T follicular helper cell (primary cell): Measurements from ENCODE around the gene WDR1.
"Not testable (repeated sequence)": the region's sequence is repeated elsewhere in the genome, so short reads cannot be mapped to it uniquely, and the experiment has no call there.

ENCODE experiments used
- DNase-seq: peaks from one replicate; pipeline ENCODE4 v3.0.0-alpha.2; 2020; ENCODE audit warnings: low read depth

Gene WDR1

GRCh38 chr4:10131202-10131601 lies 14.6 kb upstream of the WDR1 start:
- no peak for DNase-seq

GRCh38 chr4:10130178-10130888 lies 13.7 kb upstream of the WDR1 start:
- DNase-seq = no peak

DNA sequence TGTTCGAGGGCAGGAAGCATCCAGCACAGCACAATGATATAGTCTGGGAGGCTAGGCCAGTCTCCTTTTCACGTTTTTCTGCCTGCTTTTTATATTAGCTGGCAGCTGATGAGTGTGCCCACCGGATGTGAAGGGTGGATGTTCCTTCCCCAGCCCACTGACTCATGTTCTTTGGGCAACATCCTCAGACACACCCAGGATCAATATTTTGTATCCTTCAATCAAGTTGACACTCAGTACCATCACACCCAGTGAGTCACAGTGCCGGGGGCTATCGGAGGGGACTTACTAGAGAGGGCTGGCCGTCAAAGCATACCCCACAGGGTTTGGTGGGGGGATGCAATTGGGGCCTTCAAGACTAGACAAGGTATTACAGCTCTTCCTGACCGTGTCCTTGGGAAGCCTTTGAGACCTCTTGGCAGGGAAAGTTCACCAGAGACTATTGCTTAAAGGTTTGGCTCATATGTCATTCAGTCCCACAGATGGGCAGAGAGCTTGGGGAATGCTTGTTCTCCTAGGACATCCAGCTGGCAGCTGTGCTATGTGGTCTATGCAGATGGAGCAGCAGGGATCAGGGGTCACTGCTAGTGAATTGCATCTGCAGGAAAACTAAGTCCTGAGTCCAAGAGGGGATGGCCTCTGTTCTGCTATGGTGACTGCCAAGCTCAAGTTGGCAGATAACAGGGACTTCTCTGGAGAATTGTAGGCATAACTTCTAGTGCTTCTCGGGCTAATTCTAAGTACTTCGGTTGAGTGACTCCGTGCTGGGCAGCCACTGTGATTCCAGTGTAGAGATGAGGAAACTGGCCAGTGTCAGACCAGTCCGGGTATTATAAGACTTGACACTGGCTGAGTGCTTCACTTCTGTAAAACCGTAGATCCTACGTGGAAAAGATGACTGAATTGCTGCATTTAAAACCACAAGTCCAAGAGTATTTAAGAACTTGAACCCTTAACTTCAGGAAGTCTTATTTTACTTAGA lies 12.9 kb upstream of the WDR1 start:
- DNase-seq = no peak

DNA sequence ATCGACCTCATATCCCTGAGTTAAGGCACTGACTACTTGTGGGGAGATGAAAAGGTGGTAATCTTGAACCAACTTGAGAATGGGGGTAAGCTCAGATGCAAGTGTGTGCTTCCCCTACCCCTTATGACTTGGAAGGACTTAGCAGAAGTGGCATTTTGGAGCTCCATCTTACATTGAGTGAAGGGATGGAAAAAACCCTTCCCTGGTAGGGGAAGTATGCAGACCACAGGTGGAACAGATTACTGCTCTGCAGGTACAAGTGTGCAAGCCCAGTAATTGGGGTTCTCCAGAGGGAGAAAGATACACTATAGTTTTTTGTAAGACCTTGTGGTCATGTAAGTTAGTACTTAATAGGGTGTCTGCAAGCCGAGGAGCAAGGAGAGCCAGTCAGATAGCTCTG lies 12.2 kb upstream of the WDR1 start:
- DNase-seq = no peak

GRCh38 chr4:10127531-10127930 lies 10.9 kb upstream of the WDR1 start:
- not testable (repeated sequence) for DNase-seq

GRCh38 chr4:10124167-10124930 lies 7.8 kb upstream of the WDR1 start:
- no peak for DNase-seq

DNA sequence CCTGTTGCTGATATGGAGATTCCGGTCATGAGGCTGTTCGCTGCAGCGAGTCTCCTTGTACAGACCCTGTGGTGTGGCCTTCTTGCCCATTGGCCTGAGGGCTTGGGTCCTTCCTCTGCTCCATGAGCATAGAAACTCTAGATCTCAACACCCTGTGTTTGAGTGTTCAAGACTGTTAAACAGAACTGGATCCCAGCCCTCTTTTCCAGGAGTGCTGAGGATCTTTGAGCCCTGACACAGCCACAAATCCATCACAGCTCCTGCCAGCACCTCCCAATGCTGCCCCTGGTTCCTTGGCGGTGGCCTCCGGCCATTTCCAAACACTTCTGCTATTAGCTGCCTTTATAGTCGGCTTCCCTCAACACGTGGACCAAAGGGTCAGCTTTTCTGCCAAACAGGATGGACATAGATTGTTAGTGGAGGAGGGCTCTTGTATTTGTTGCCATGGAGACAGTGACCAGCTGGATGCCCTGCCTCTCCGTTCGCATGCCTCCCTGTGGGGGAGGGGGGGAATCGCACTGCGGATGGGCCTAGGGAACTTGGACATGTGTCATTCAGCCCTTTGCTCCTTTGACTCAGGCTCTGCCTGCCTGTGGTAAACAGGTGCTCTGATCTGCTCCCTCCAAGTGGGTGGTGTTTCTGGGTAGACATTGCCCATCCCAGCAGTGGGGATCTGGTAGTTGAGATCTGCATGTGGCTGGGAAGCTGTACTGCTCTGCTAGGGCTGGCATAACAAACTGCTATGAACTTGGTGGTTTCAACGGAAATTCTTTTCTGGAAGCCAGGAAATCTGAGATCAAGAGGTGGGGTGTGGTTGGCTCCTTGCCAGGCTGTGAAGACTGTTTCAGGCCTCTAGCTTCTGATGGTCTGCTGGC lies 6.9 kb upstream of the WDR1 start:
- no peak for DNase-seq

- DNase-seq = no peak
Observed at GRCh38 chr4:10122236-10122932, 5.8 kb upstream of the WDR1 start.

GRCh38 chr4:10121568-10122208 lies 5.1 kb upstream of the WDR1 start:
- no peak for DNase-seq

DNA sequence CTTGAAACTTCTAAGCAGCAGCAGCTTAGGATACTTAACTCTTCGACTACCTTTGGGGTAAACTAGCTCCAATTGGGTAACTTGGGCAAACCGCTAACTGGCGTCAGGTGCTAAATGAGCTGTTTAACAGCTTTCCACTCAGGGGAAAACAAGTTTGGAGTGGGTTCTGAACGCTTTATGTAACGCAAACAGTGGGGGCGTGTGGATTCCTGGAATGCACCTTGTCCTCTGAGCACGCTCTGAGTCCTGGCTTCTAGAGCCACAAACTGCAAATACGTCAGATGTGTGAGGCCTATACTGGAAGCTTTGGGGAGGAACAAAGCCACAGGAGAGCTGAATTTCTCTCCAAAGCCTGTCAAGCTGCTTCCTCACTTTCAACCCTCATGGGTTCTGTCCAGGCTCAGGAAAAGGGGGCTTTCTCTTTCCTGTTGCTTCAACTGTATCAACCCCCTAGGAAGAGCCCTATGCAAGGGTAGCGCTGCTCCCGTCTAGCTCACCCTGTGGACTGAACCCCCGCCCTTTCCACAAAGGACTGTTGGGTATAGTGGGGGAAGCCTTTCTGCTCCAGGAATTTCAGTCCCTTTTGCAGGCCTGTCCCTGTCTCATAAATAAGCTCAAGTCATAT lies 4.5 kb upstream of the WDR1 start:
- DNase-seq = no peak

DNA sequence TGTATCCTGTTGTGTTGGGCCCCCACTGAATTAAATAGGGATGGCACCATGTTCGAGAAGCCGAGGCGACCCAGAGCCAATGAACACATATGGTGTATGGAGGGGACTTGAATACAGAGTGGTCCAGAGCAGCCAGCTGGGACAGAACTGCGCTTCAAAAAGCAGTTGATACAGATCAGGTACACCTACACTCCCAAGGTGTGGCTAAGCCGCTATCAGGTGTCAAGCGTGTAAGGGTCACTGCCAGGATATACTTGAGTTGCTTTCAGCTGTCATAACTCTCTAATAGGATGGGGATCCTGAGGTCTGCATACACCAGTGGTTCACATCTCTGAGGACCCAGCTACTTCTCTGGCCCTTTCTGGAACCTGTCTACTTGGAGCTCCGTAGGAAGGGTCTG lies 3.2 kb upstream of the WDR1 start:
- no peak for DNase-seq

DNA sequence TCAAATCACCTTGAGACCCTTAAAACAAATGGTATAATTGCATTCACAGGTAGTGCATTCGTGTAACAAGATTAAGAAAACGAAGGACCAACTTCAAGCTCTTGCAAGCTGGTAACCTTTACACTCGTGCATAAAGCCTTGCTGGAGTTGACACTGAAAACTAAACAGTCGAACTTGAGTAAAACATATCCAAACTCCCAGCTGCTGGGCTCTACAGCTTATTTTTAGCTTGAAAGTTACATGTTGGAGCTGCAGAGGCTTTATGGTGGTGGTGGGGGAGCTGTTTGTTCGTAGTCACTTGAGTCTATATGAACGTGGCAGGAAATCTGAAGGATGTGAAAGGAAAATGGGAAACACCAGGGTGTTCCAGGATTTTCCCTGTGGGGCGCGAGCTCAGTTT lies 2.7 kb upstream of the WDR1 start:
- no peak for DNase-seq

DNA sequence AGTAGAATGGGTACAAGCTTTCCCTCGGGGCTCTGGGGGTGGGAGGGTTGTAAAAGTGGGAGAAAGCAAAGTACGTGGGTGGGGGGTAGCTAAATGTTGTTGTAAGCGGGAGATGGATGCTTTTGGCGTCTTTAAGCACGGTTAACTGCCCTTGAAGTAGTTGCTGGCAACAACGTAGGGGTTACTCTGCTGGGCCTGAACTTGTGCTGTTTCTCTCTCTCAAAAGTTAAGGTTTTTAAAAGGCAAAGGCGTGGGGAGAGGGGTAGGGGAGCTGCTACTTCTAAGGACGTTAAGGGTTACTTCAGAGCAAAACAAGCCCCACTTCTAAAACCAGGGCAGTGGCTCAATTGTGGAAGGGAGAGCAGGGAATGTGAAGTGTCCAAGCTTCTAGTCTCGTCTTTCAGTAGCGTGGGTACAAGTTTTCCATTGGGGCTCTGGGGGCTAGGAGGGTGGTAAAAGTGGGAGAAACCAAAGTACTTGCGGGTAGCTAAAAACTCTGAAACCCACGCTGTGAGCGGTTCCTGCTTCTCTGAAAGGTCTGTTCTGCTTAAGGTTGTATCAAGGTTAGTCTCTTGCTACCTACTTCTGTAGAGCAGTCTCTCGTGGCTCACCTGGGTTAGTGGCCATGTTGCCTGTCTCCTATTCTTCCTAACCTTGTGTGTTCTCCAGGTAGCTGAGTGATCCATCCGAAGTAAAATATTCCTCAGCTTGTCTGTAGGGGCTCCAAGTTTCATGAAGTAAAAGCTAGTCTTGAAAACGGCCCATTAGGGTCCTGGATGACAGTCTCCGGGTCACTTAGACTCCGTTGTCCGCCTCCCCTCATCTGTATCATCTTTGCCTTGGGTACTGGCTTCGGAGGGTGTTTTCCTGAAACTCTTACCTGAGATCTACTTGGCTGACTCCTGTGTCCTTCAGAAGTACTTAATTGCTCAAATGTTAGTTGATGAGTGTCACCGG lies 1.7 kb upstream of the WDR1 start:
- no peak for DNase-seq

- DNase-seq = no peak
Observed at GRCh38 chr4:10117359-10118047, 904 bp upstream of the WDR1 start.

DNA sequence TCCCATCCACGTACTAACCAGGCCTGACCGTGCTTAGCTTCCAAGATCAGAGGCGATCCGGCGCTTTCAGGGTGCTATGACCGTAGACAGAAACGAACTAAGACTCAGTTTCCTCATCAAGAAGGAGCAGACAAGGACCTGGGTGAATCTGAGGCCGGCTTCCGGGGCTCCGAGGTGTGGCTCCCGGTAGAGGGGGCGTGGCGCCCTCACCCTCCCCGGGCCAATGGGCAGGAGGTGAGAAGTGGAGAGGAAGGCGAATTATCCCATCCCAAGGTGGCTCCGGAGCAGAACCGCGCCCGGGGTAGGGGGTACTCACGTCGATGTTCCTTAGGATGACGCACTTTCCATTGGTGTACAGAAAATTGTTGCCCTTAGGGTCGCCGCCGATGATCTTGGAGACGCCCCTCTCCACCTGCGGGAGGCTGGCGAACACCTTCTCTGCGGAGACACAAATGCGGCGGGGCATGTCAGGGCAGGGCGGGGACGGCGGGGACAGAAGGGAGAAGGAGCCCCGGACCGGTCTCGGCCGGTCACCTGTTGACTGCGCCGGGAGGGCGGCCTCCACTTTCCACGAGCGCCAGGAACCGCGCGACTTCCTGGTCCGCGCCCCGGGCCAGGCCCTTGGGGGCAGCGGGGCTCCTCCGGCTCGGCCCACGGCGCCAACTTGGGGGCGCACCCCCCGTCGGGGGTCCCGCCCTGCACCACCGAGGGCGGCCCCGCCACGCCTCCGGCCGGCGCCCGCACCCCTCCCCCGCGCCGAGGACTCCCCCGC lies 616 bp downstream of the WDR1 start:
- peak; percentile 71 for DNase-seq

DNA sequence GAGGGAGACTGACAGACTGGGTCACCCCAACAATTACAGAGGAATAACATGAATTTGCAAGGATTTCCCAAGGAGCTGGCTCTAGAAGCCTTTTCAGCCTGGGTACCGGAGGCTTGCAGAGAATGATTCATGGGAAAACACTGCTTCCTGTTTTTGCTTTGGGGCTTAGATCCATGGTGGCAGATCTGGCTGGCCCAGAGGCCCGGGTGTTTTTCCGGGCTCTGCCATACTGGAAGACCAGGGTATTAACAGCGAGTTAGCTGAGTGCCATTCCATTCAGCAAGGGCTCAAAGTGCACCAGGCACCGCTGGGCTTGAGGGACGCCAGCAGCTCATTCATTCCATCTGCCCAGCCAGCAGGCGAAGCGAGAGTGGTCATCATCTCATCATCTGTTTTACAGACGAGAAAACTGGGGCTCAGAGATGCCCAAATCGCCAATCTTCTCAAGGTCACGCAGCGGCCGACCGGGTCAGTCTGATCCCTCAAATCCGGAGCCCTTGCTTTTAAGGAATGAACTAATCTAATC lies 1.3 kb downstream of the WDR1 start:
- no peak for DNase-seq

DNA sequence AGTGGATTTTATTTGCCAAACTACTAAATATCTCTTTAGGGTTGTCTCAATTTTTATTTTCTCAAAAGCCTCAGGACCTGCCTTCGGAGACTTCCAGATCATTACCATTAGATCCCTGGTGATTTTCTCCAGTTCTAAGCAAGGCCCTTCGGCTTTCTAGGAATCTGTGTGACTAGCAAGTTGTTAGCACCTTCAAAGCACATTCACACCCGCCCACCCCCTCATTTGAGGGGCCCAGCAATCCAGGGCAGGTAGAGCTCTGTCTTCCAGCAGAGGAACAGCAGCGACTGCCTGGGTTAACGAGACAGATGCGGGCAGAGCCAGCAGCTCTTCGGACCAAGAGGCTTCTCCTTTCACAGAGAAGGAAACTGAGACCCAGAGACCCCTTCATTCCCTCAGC lies 2.0 kb downstream of the WDR1 start:
- no peak for DNase-seq
